OCI-LY7 (cell line): Measurements from ENCODE around the gene TBC1D19. TPM values are rescaled to one million over a fixed set of nuclear protein-coding genes. Genes with fewer than 3 reads are reported as not detected.

Experiments used
- small RNA-seq: library from RNA; depleted of rRNA; stranded (forward); fragments of <200 nt; gene quantifications from one replicate; pipeline ENCODE3, GENCODE V24; 2014
- total RNA-seq, 2 experiments: library from RNA; depleted of rRNA in 1 of 2; stranded (reverse); fragments of >200 nt in 1 of 2; shearing (Covaris generic) in 1 of 2; gene quantifications; 2 replicates each; pipeline ENCODE4 v1.2.3, GENCODE V29; 2014 to 2022

The TBC1D19 gene
- total RNA-seq, 2 experiments from 2014 or later, result 10.1 to 11.0 TPM

Small RNA genes lying within 50 kb of the gene (small RNA-seq; reads per million reads assigned to genes)
- gene RF00284, result 0.42 reads per million

Other genes with a start within 250 kb of the TBC1D19 start
- not detected in 2 replicates for gene CCKAR, start 93.6 kb upstream of the TBC1D19 start, total RNA-seq (2014; rRNA removed; shearing (Covaris generic))
- not detected in 2 replicates for gene CCKAR, start 93.6 kb upstream of the TBC1D19 start, total RNA-seq (2022)